ENCODE data around the gene OR52N1.

The OR52N1 gene

GRCh38 chr11:5783255-5783654 lies 7.8 kb downstream of the OR52N1 start, which contains the start of gene OR52N5:
Gene OR52N5 (minus strand): TSS chr11:5783355. CDS start chr11:5778634, 4,721 bp downstream.
- H4K20me1 ChIP-seq (ENCODE audit: insufficient read depth): no peaks in the 10 kb centered on the region
- H3K4me1 ChIP-seq (ENCODE audit: low read depth, poor library complexity, severe bottlenecking): no peaks in the 10 kb centered on the region
- H3K4me2 ChIP-seq: no peak within 1 kb of the TSS
- no peak within 1 kb of the TSS for H3K9ac ChIP-seq
- no peak within 1 kb of the TSS for H2AFZ ChIP-seq (ENCODE audit: low read depth)
- H3K27ac ChIP-seq: no peak within 1 kb of the TSS
- H3K27me3 ChIP-seq (ENCODE audit: insufficient read depth, low read depth): no peaks in the 10 kb centered on the region
- H3K36me3 ChIP-seq (ENCODE audit: insufficient read depth): no peaks in the 10 kb centered on the region
- no peak for TF ChIP-seq CTCF (conservative IDR thresholded peaks at IDR 0.05; ENCODE audit: low read depth, low read length)
- H3K4me3 ChIP-seq (IDR thresholded peaks at IDR 0.05; ENCODE audit: insufficient read depth, low read depth, low read length): no peak within 1 kb of the TSS
- H3K79me2 ChIP-seq (ENCODE audit: insufficient read depth, low read depth): no peaks in the 10 kb centered on the region

DNA sequence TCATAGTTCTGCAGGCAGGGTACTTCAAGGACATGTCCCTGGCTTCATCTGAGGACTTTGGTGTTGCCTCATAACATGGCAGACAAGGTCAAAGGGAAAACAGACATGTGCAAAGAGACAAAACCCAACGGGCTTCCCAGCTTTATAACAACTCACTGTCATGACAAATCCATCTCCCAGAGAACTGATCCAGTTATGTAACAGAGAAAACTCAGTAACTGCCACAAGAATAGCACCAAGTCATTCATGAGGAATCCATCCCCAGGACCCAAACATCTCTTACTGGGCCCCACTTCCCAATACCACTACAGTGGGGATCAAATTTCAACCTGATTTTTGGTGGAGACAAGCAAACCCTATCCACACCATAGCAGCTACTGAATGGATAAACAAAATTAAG lies 24.0 kb downstream of the OR52N1 start:
- no peaks in the 10 kb centered on the region for H3K4me1 ChIP-seq (ENCODE audit: low read depth, poor library complexity, severe bottlenecking)
- no peaks in the 10 kb centered on the region for H4K20me1 ChIP-seq (ENCODE audit: insufficient read depth)
- no peak overlapping the region for H2AFZ ChIP-seq (ENCODE audit: low read depth)
- no peak for TF ChIP-seq CTCF (conservative IDR thresholded peaks at IDR 0.05; ENCODE audit: low read depth, low read length)
- H3K4me3 ChIP-seq (IDR thresholded peaks at IDR 0.05; ENCODE audit: insufficient read depth, low read depth, low read length): no peak overlapping the region
- H3K36me3 ChIP-seq (ENCODE audit: insufficient read depth): no peaks in the 10 kb centered on the region
- no peak overlapping the region for H3K27ac ChIP-seq
- no peaks in the 10 kb centered on the region for H3K27me3 ChIP-seq (ENCODE audit: insufficient read depth, low read depth)
- no peaks in the 10 kb centered on the region for H3K79me2 ChIP-seq (ENCODE audit: insufficient read depth, low read depth)
- H3K4me2 ChIP-seq: no peak overlapping the region
- H3K9ac ChIP-seq: no peak overlapping the region

DNA sequence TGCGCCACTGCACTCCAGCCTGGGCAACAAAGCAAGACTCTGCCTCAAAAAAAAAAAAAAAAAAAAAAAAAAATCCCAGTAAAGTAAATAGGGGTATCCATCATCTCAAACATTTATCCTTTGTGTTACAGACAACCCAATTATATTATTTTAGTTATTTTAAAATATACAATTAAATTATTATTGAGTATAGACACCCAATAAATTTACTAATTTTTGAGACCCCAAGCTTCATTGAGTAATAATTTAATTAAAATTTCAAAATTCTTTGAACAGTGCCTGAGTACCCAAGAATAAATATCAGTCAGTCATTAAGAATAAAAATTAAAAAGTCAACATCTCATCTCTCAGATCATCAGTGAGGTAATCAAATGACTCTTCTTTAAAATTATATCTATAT lies 37.1 kb downstream of the OR52N1 start, which contains the start of gene OR52N4:
OR52N4 (plus strand) TSS at position 301 of the 400 bp plus-strand sequence. CDS start 498 bp downstream, outside the sequence.
- H3K4me2 ChIP-seq: no peak within 1 kb of the TSS
- no peaks in the 10 kb centered on the region for H4K20me1 ChIP-seq (ENCODE audit: insufficient read depth)
- no peak for TF ChIP-seq CTCF (conservative IDR thresholded peaks at IDR 0.05; ENCODE audit: low read depth, low read length)
- H2AFZ ChIP-seq (ENCODE audit: low read depth): no peak within 1 kb of the TSS
- H3K79me2 ChIP-seq (ENCODE audit: insufficient read depth, low read depth): no peaks in the 10 kb centered on the region
- no peak within 1 kb of the TSS for H3K27ac ChIP-seq
- no peak within 1 kb of the TSS for H3K9ac ChIP-seq
- no peaks in the 10 kb centered on the region for H3K4me1 ChIP-seq (ENCODE audit: low read depth, poor library complexity, severe bottlenecking)
- H3K4me3 ChIP-seq (IDR thresholded peaks at IDR 0.05; ENCODE audit: insufficient read depth, low read depth, low read length): no peak within 1 kb of the TSS
- H3K36me3 ChIP-seq (ENCODE audit: insufficient read depth): no peaks in the 10 kb centered on the region
- H3K27me3 ChIP-seq (ENCODE audit: insufficient read depth, low read depth): no peaks in the 10 kb centered on the region

- H3K79me2 ChIP-seq (ENCODE audit: insufficient read depth, low read depth): no peaks in the 10 kb centered on the region
- H4K20me1 ChIP-seq (ENCODE audit: insufficient read depth): no peaks in the 10 kb centered on the region
- no peak overlapping the region for H3K27ac ChIP-seq
- no peak overlapping the region for H3K9ac ChIP-seq
- H3K4me1 ChIP-seq (ENCODE audit: low read depth, poor library complexity, severe bottlenecking): no peaks in the 10 kb centered on the region
- TF ChIP-seq CTCF (conservative IDR thresholded peaks at IDR 0.05; ENCODE audit: low read depth, low read length): no peak
- H3K36me3 ChIP-seq (ENCODE audit: insufficient read depth): no peaks in the 10 kb centered on the region
- H3K4me3 ChIP-seq (IDR thresholded peaks at IDR 0.05; ENCODE audit: insufficient read depth, low read depth, low read length): no peak overlapping the region
- H2AFZ ChIP-seq (ENCODE audit: low read depth): no peak overlapping the region
- no peaks in the 10 kb centered on the region for H3K27me3 ChIP-seq (ENCODE audit: insufficient read depth, low read depth)
- no peak overlapping the region for H3K4me2 ChIP-seq
Observed at GRCh38 chr11:5749836-5750235, 41.2 kb downstream of the OR52N1 start.
